Measurements from ENCODE around the gene LGMN.

Gene LGMN

GRCh38 chr14:92657457-92658142 lies 90.8 kb downstream of the LGMN start:
- H3K4me3 ChIP-seq (replicated peaks; ENCODE audit: low read depth, low read length): no peak overlapping the region
- TF ChIP-seq CTCF (IDR thresholded peaks at IDR 0.05; ENCODE audit: low read length, missing control alignments): no peak
- no peak for DNase-seq (ENCODE audit: low read depth)

- no peak overlapping the region for H3K4me3 ChIP-seq (replicated peaks; ENCODE audit: low read depth, low read length)
- TF ChIP-seq CTCF (IDR thresholded peaks at IDR 0.05; ENCODE audit: low read length, missing control alignments): peak; percentile 12
- DNase-seq (ENCODE audit: low read depth): no peak
Measured at GRCh38 chr14:92656306-92657081, 91.9 kb downstream of the LGMN start.

GRCh38 chr14:92655419-92656201 lies 92.8 kb downstream of the LGMN start:
- no peak for DNase-seq (ENCODE audit: low read depth)
- TF ChIP-seq CTCF (IDR thresholded peaks at IDR 0.05; ENCODE audit: low read length, missing control alignments): no peak
- H3K4me3 ChIP-seq (replicated peaks; ENCODE audit: low read depth, low read length): no peak overlapping the region

GRCh38 chr14:92654239-92654901 lies 94.1 kb downstream of the LGMN start:
- TF ChIP-seq CTCF (IDR thresholded peaks at IDR 0.05; ENCODE audit: low read length, missing control alignments): no peak
- H3K4me3 ChIP-seq (replicated peaks; ENCODE audit: low read depth, low read length): no peak overlapping the region
- no peak for DNase-seq (ENCODE audit: low read depth)
